ENCODE data around the gene UBB.

Gene UBB

GRCh38 chr17:16417896-16418684, 37.2 kb downstream of the UBB start:
- DNase-seq (ENCODE audit: low read depth), result no peak

GRCh38 chr17:16418685-16419068, 37.8 kb downstream of the UBB start:
- no peak for DNase-seq (ENCODE audit: low read depth)

GRCh38 chr17:16419074-16419928, 38.4 kb downstream of the UBB start:
- no peak for DNase-seq (ENCODE audit: low read depth)

- no peak for DNase-seq (ENCODE audit: low read depth)
Observed at GRCh38 chr17:16419929-16420271, 39.0 kb downstream of the UBB start.

GRCh38 chr17:16422416-16422815, 41.5 kb downstream of the UBB start:
- no peak for DNase-seq (ENCODE audit: low read depth)

GRCh38 chr17:16423226-16423872, 42.5 kb downstream of the UBB start:
- no peak for DNase-seq (ENCODE audit: low read depth)

- no peak for DNase-seq (ENCODE audit: low read depth)
Observed at GRCh38 chr17:16425202-16425601, 44.3 kb downstream of the UBB start.

GRCh38 chr17:16425698-16426659, 45.1 kb downstream of the UBB start:
- DNase-seq (ENCODE audit: low read depth), result no peak

- no peak for DNase-seq (ENCODE audit: low read depth)
Observed at GRCh38 chr17:16427020-16427419, 46.1 kb downstream of the UBB start.

- no peak for DNase-seq (ENCODE audit: low read depth)
Observed at GRCh38 chr17:16428098-16428882, 47.4 kb downstream of the UBB start.

GRCh38 chr17:16429083-16429482, 48.2 kb downstream of the UBB start:
- no peak for DNase-seq (ENCODE audit: low read depth)

GRCh38 chr17:16430650-16431049, 49.8 kb downstream of the UBB start:
- DNase-seq (ENCODE audit: low read depth), result no peak

- no peak for DNase-seq (ENCODE audit: low read depth)
Observed at GRCh38 chr17:16432017-16432416, 51.1 kb downstream of the UBB start.

Measured in T follicular helper cell (primary cell).